Ishikawa (cell line): Measurements from ENCODE around the gene ATXN1.
A peak's percentile ranks its signal among the peaks of the same experiment; 100 is the strongest.

Experiments
- CEBPB ChIP-seq: IDR thresholded peaks from 2 replicates; pipeline ENCODE4 v1.6.1; 2012
- CREB1 ChIP-seq: IDR thresholded peaks from 2 replicates; pipeline ENCODE4 v1.6.1; 2012; ENCODE audit warnings: low read depth
- EGR1 ChIP-seq: IDR thresholded peaks from 2 replicates; pipeline ENCODE4 v1.6.1; 2012
- EP300 ChIP-seq: IDR thresholded peaks from 2 replicates; pipeline ENCODE4 v1.6.1; 2012; ENCODE audit warnings: borderline replicate concordance
- FOXM1 ChIP-seq: IDR thresholded peaks from 2 replicates; pipeline ENCODE4 v1.6.1; 2012; ENCODE audit warnings: low read depth, borderline replicate concordance
- MAX ChIP-seq: IDR thresholded peaks from 2 replicates; pipeline ENCODE4 v1.6.1; 2012
- NFIC ChIP-seq: IDR thresholded peaks from 2 replicates; pipeline ENCODE4 v1.6.1; 2012
- RAD21 ChIP-seq: IDR thresholded peaks from 2 replicates; pipeline ENCODE4 v1.6.1; 2012; ENCODE audit warnings: low read depth
- REST ChIP-seq: IDR thresholded peaks from 2 replicates; pipeline ENCODE4 v1.6.1; 2012; ENCODE audit warnings: low read depth, mild to moderate bottlenecking
- TAF1 ChIP-seq: IDR thresholded peaks from 2 replicates; pipeline ENCODE4 v1.6.1; 2012; ENCODE audit warnings: low read depth, mild to moderate bottlenecking
- TCF12 ChIP-seq: IDR thresholded peaks from 2 replicates; pipeline ENCODE4 v1.6.1; 2012; ENCODE audit warnings: low read depth
- TEAD4 ChIP-seq: IDR thresholded peaks from 2 replicates; pipeline ENCODE4 v1.6.1; 2012
- USF1 ChIP-seq: IDR thresholded peaks from 2 replicates; pipeline ENCODE4 v1.6.1; 2012
- YY1 ChIP-seq: IDR thresholded peaks from 2 replicates; pipeline ENCODE4 v1.6.1; 2012; ENCODE audit warnings: low read depth
- ZBTB7A ChIP-seq: IDR thresholded peaks from 2 replicates; pipeline ENCODE4 v1.6.1; 2012; ENCODE audit warnings: low read depth

ATXN1 gene

GRCh38 chr6:16511723-16512489 lies 249.4 kb downstream of the ATXN1 start:
- no peak for TF ChIP-seq FOXM1
- TF ChIP-seq TEAD4 = no peak
- TF ChIP-seq EP300 = no peak
- TF ChIP-seq TAF1 = no peak
- TF ChIP-seq NFIC = no peak
- TF ChIP-seq MAX = no peak
- TF ChIP-seq RAD21 = no peak
- no peak for TF ChIP-seq CEBPB

DNA sequence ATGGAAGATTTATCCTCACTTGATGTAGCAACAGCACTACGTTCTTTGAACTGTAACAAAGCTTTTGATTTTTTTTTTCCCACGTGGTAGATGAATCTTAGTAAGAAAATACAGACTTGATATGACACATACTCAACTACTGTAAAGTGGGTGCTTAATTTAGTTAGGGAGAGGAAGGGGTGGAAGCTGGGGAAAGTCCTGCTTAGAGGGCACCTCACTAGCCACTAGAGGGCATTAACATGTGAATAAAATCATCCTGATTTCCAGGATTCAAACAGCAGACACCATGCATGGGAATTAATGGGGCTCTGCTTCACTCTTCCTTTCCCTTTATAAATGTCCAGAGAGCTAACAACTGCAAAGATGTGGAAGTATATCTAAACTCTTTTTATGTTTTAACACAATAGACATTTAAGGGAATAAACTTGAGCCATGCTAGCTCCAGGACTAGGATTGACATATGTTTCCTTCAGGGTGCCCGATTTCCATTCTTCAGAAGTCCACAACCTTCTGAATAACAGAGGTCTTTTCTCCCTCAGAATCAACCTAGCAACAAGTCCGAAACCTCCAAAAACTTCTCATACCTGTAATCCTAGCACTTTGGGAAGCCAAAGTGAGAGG lies 250.1 kb downstream of the ATXN1 start:
- TF ChIP-seq RAD21 (peak; percentile 60), TAF1 (no peak), EGR1 (no peak), NFIC (no peak), ZBTB7A (no peak), FOXM1 (no peak)

- TF ChIP-seq YY1 = no peak
- no peak for TF ChIP-seq USF1
- no peak for TF ChIP-seq CEBPB
- TF ChIP-seq REST = no peak
Observed at GRCh38 chr6:16510245-16510644, 251.0 kb downstream of the ATXN1 start.

DNA sequence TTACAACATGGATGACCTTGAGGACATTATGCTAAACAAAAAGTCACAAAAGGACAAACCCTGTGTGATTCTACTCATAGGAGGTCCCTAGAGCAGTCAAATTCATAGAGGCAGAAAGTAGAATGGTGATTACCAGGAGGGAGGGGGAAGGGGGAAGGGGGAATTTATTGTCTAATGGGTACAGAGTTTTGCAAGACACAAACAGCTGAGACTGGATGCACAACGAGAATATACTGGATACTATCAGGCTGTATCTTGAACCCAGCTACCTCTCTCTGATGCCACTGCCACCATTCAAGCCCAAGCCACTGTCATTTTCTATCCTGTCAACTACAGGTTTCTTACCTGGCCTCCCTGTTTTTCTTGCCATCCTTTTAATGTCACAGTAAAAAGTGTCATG lies 252.3 kb downstream of the ATXN1 start:
- no peak for TF ChIP-seq EP300
- TF ChIP-seq USF1 = no peak
- TF ChIP-seq TAF1 = no peak
- TF ChIP-seq EGR1 = no peak
- TF ChIP-seq NFIC = no peak
- TF ChIP-seq ZBTB7A = no peak
- no peak for TF ChIP-seq TCF12

- no peak for TF ChIP-seq TAF1
- TF ChIP-seq REST = no peak
- no peak for TF ChIP-seq USF1
- TF ChIP-seq MAX = no peak
- no peak for TF ChIP-seq RAD21
- no peak for TF ChIP-seq YY1
- TF ChIP-seq CREB1 = no peak
- TF ChIP-seq EGR1 = no peak
- no peak for TF ChIP-seq TEAD4
- TF ChIP-seq TCF12 = no peak
- TF ChIP-seq ZBTB7A = no peak
- TF ChIP-seq CEBPB = no peak
Observed at GRCh38 chr6:16505711-16506357, 255.4 kb downstream of the ATXN1 start.

- no peak for TF ChIP-seq ZBTB7A
- no peak for TF ChIP-seq NFIC
- TF ChIP-seq EP300 = no peak
- TF ChIP-seq USF1 = no peak
- no peak for TF ChIP-seq FOXM1
- TF ChIP-seq TCF12 = no peak
- no peak for TF ChIP-seq YY1
- TF ChIP-seq RAD21 = no peak
Observed at GRCh38 chr6:16504609-16505008, 256.7 kb downstream of the ATXN1 start.
